Naive thymus-derived CD4-positive, alpha-beta T cell (primary cell): ENCODE measurements around the gene EVPL. TPM values are rescaled to one million over a fixed set of nuclear protein-coding genes. Genes with fewer than 3 reads are reported as not detected.
"Not testable (repeated sequence)": the region's sequence is repeated elsewhere in the genome, so short reads cannot be mapped to it uniquely, and the experiment has no call there.

Experiments
- ATAC-seq: fragments of 150-1000 bp; cut with Tn5 transposase; 2 replicates; pipeline ENCODE4 v1.10.0; 2021; ENCODE audit warnings: mild to moderate bottlenecking, moderate library complexity
- CTCF ChIA-PET: fragments of 350-600 bp; sonication (Branson Sonifier 250); formaldehyde crosslinking; loops from one replicate; lab custom pipeline; 2021; ENCODE audit warnings: antibody characterized with exemption; lab: Charles Lee
- POLR2A ChIA-PET: fragments of 350-600 bp; sonication (Branson Sonifier 250); formaldehyde crosslinking; loops from one replicate; lab custom pipeline; 2021; ENCODE audit warnings: antibody characterized with exemption, inconsistent platforms; lab: Charles Lee
- DNase-seq, 9 donors: peaks; one replicate each; pipeline versions ENCODE4 v3.0.0 to v3.0.0-alpha.2; 2020 to 2022; ENCODE audit warnings: mixed read lengths in 1 of 9
- H3K27ac ChIP-seq: one replicate; pipeline ENCODE4 v1.7.0; 2013; ENCODE audit warnings: mild to moderate bottlenecking, low read depth, low read length, moderate library complexity
- H3K27me3 ChIP-seq, 2 donors: one replicate each; pipeline ENCODE4 v1.7.0; 2013; ENCODE audit warnings: low read length in 2 of 2, mild to moderate bottlenecking in 2 of 2, moderate library complexity in 2 of 2; ENCODE audit not compliant: control insufficient read depth in 2 of 2, insufficient read depth in 2 of 2
- H3K36me3 ChIP-seq, 3 experiments: 1 replicate in 2 of 3; 2 replicates in 1 of 3; pipeline ENCODE4 v1.7.0; 2013; ENCODE audit warnings: low read length in 3 of 3, mild to moderate bottlenecking in 3 of 3, moderate library complexity in 1 of 3; ENCODE audit not compliant: insufficient read depth in 3 of 3, control insufficient read depth in 2 of 3
- H3K4me1 ChIP-seq, 2 donors: one replicate each; pipeline ENCODE4 v1.7.0; 2013; ENCODE audit warnings: low read length in 2 of 2, mild to moderate bottlenecking in 2 of 2, moderate library complexity in 1 of 2; ENCODE audit not compliant: control insufficient read depth in 2 of 2, insufficient read depth in 2 of 2
- H3K4me3 ChIP-seq: 2 replicates; pipeline ENCODE4 v1.7.0; 2013; ENCODE audit warnings: mild to moderate bottlenecking, low read length
- H3K9me3 ChIP-seq, 3 experiments: 1 replicate in 2 of 3; 2 replicates in 1 of 3; pipeline ENCODE4 v1.7.0; 2013; ENCODE audit warnings: low read length in 3 of 3; ENCODE audit not compliant: control insufficient read depth in 2 of 3
- H3K27ac Mint-ChIP-seq, 9 donors: one replicate each; pipeline ENCODE4 v1.8.0; 2020 to 2022; ENCODE audit warnings: mixed read lengths in 9 of 9, mild to moderate bottlenecking in 8 of 9, moderate library complexity in 5 of 9, inconsistent platforms in 2 of 9
- H3K27me3 Mint-ChIP-seq, 5 donors: one replicate each; pipeline ENCODE4 v1.8.0; 2021 to 2022; ENCODE audit warnings: mixed read lengths in 5 of 5, mild to moderate bottlenecking in 1 of 5
- H3K36me3 Mint-ChIP-seq, 5 donors: one replicate each; pipeline ENCODE4 v1.8.0; 2020 to 2022; ENCODE audit warnings: mixed read lengths in 5 of 5, mild to moderate bottlenecking in 3 of 5, inconsistent platforms in 1 of 5
- H3K4me1 Mint-ChIP-seq, 7 donors: one replicate each; pipeline ENCODE4 v1.8.0; 2020 to 2022; ENCODE audit warnings: mixed read lengths in 7 of 7, mild to moderate bottlenecking in 3 of 7, inconsistent platforms in 1 of 7
- H3K4me3 Mint-ChIP-seq, 10 donors: one replicate each; pipeline ENCODE4 v1.8.0; 2020 to 2022; ENCODE audit warnings: mild to moderate bottlenecking in 10 of 10, mixed read lengths in 10 of 10, moderate library complexity in 6 of 10, inconsistent platforms in 2 of 10
- H3K9me3 Mint-ChIP-seq, 11 donors: one replicate each; pipeline ENCODE4 v1.8.0; 2020 to 2022; ENCODE audit warnings: mixed read lengths in 11 of 11, mild to moderate bottlenecking in 4 of 11, inconsistent platforms in 1 of 11, moderate library complexity in 1 of 11
- intact Hi-C, 2 donors: fragments of 100-400 bp; cut with micrococcal nuclease; formaldehyde crosslinking; loops; one replicate each; pipeline ENCODE4 v1.15.1; 2023
- polyA plus RNA-seq, 2 donors: library from polyadenylated mRNA; unstranded; fragments of 300-500 nt; fragmentation: Illumina TruSeq; gene quantifications; one replicate each; pipeline ENCODE4 v1.2.3, GENCODE V29; 2021
- total RNA-seq, 6 experiments: library from RNA in 5 of 6; stranded (reverse) in 5 of 6; gene quantifications; 1 replicate in 5 of 6; 2 replicates in 1 of 6; pipeline ENCODE4 v1.2.3 and lab custom pipeline; 2021 to 2026

The EVPL gene
- total and polyA plus RNA-seq, 7 experiments from 2014 or later, result 0.07 to 2.7 (median 0.36) TPM; not detected in 1

DNA sequence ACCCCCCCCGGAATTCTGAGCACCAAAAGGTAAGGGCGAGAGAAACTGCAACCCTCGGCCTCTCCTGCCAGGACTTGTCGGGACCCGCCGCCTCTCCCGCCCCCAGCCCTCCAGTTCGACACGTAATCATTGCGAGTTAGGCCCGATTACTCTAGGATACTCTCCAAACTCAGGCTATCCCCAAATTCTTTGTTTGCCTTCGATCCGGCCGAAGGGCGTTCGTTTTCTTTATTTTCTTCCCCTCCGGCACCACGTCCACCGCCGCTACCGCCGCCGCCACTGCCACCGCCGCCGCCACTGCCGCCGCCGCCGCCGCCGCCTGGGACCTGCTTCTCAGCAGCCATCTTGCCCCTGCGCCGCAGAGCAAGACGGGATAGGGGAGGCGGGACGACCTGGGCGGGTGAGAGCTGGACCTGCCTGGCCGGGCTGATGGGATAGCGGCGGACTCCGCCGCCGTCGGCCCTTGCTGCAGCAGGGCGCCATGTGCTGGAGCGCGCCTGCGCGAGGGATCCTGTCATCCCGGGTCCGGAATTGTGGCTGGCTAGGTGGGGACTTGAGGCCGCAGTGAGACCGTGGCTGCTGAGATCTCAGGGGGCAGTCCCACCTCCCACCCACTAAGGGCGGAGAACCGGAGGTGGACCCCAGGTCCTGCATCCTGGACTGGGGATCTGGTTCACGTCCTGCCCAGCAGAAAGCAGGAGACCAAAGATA is 45.2 kb upstream of the EVPL start, which contains the start of gene SRP68:
TSS of gene SRP68 (minus strand) at position 370 of the 711 bp plus-strand sequence. CDS start at position 344, 26 bp downstream.
- Histone ChIP-seq H3K4me1 (peaks cover 10 to 37% of the 10 kb centered on the region in 2 donors), H3K4me3 (peak within 1 kb of the TSS; percentile 89), H3K27me3 (peaks cover 13 to 14% of the 10 kb centered on the region in 2 donors), H3K27ac (peak within 1 kb of the TSS; percentile 93), H3K9me3 (no peaks in the 10 kb centered on the region), H3K36me3 (peaks cover 0 to 21% (median 3%) of the 10 kb centered on the region in 3 experiments)
- Mint-ChIP-seq H3K36me3 (peaks cover 0 to 8% (median 5%) of the 10 kb centered on the region in 5 donors), H3K4me1 (peaks cover 21 to 62% (median 52%) of the 10 kb centered on the region in 7 donors), H3K27ac (peak within 1 kb of the TSS; percentile 90 to 98 (median 95)), H3K27me3 (peaks cover 17 to 37% (median 24%) of the 10 kb centered on the region in 5 donors), H3K9me3 (no peaks in the 10 kb centered on the region), H3K4me3 (peak within 1 kb of the TSS; percentile 85 to 98 (median 97))
- peak; percentile 63 to 86 (median 74) for DNase-seq
- ATAC-seq, result peak; percentile 92
- CTCF ChIA-PET, result interaction anchor here (1.5 kb wide), 1 partner anchor 58 kb away, joined by 4 read pairs; no protein-coding TSS in a partner anchor
- POLR2A ChIA-PET, result interaction anchor here (0.6 to 2.7 kb wide), 4 partner anchors 43 to 444 kb away, joined by 3 to 11 read pairs (median 4); no protein-coding TSS in a partner anchor
- intact Hi-C loops, result loop anchor here (1.0 to 10.0 kb wide), 6 partner anchors 20 to 1882 kb away; partner anchors contain the start of genes EXOC7 (in 1 of the 2) and TNRC6C (in 1 of the 2)

GRCh38 chr17:76071531-76072147 is 44.5 kb upstream of the EVPL start:
- Histone ChIP-seq H3K27ac (peak overlapping the region; percentile 93), H3K27me3 (peaks cover 13 to 14% of the 10 kb centered on the region in 2 donors), H3K36me3 (peaks cover 3 to 27% (median 10%) of the 10 kb centered on the region in 3 experiments), H3K4me1 (peaks cover 10 to 30% of the 10 kb centered on the region in 2 donors), H3K9me3 (no peaks in the 10 kb centered on the region), H3K4me3 (peak overlapping the region; percentile 89)
- peak overlapping the region; percentile 85 to 98 (median 97) for H3K4me3 Mint-ChIP-seq
- intact Hi-C loops, result loop anchor here (1.0 to 10.0 kb wide), 6 partner anchors 19 to 1883 kb away; partner anchors contain the start of genes EXOC7 (in 1 of the 2) and TNRC6C (in 1 of the 2)
- H3K27me3 Mint-ChIP-seq, result peaks cover 12 to 30% (median 17%) of the 10 kb centered on the region in 5 donors
- DNase-seq (peak in 3 of 9 donors; percentile 27 to 46 (median 34)), ATAC-seq (no peak)
- ChIA-PET CTCF (interaction anchor here (1.5 kb wide), 1 partner anchor 58 kb away, joined by 4 read pairs; no protein-coding TSS in a partner anchor), POLR2A (interaction anchor here (0.7 to 2.7 kb wide), 6 partner anchors 9 to 444 kb away, joined by 3 to 11 read pairs (median 4); no protein-coding TSS in a partner anchor)
- peaks cover 4 to 12% (median 5%) of the 10 kb centered on the region in 5 donors for H3K36me3 Mint-ChIP-seq
- no peaks in the 10 kb centered on the region for H3K9me3 Mint-ChIP-seq
- peaks cover 14 to 55% (median 45%) of the 10 kb centered on the region in 7 donors for H3K4me1 Mint-ChIP-seq
- peak overlapping the region; percentile 90 to 98 (median 95) for H3K27ac Mint-ChIP-seq

- peak overlapping the region; percentile 11 to 82 (median 61) for H3K27ac Mint-ChIP-seq
- POLR2A ChIA-PET, result interaction anchor here (0.7 to 2.2 kb wide), 5 partner anchors 9 to 201 kb away, joined by 3 to 5 read pairs (median 3); partner anchors contain the start of gene ZACN
These were observed 38.7 kb upstream of the EVPL start for GRCh38 chr17:76065775-76066174.

GRCh38 chr17:76063875-76064546 is 36.9 kb upstream of the EVPL start:
- DNase-seq, result peak in 7 of 9 donors; percentile 28 to 76 (median 44)
- H3K4me1 ChIP-seq, result no peaks in the 10 kb centered on the region
- H3K27me3 ChIP-seq, result no peaks in the 10 kb centered on the region
- Mint-ChIP-seq H3K27ac (peak overlapping the region; percentile 82 to 97 (median 91)), H3K9me3 (no peaks in the 10 kb centered on the region), H3K27me3 (no peaks in the 10 kb centered on the region), H3K36me3 (peaks cover 15 to 39% (median 37%) of the 10 kb centered on the region in 5 donors), H3K4me1 (peaks cover 10 to 30% (median 17%) of the 10 kb centered on the region in 7 donors), H3K4me3 (peak overlapping the region; percentile 12 to 77 (median 68))
- peaks cover 17 to 86% (median 26%) of the 10 kb centered on the region in 3 experiments for H3K36me3 ChIP-seq
- CTCF ChIA-PET, result interaction anchor here (0.5 to 3.0 kb wide), 6 partner anchors 13 to 294 kb away, joined by 3 to 19 read pairs (median 4); no protein-coding TSS in a partner anchor
- peak; percentile 95 for ATAC-seq
- intact Hi-C loops, result no loop called here
- no peak overlapping the region for H3K4me3 ChIP-seq
- POLR2A ChIA-PET, result interaction anchor here (0.5 to 2.3 kb wide), 10 partner anchors 7 to 355 kb away, joined by 3 to 9 read pairs (median 3); partner anchors contain the start of genes EXOC7 and MRPL38
- H3K9me3 ChIP-seq, result no peaks in the 10 kb centered on the region
- peak overlapping the region; percentile 52 for H3K27ac ChIP-seq

More at GRCh38 chr17:76065775-76066174, 38.7 kb upstream of the EVPL start:
- Histone ChIP-seq H3K4me3 (no peak overlapping the region), H3K27ac (no peak overlapping the region), H3K27me3 (no peaks in the 10 kb centered on the region), H3K36me3 (peaks cover 10 to 71% (median 19%) of the 10 kb centered on the region in 3 experiments), H3K9me3 (no peaks in the 10 kb centered on the region), H3K4me1 (peaks cover 1 to 7% of the 10 kb centered on the region in 2 donors)
- intact Hi-C loops, result no loop called here
- no peak for ATAC-seq
- Mint-ChIP-seq H3K4me1 (peaks cover 15 to 35% (median 27%) of the 10 kb centered on the region in 7 donors), H3K9me3 (no peaks in the 10 kb centered on the region), H3K36me3 (peaks cover 15 to 31% (median 30%) of the 10 kb centered on the region in 5 donors), H3K27me3 (no peaks in the 10 kb centered on the region), H3K4me3 (no peak overlapping the region)
- CTCF ChIA-PET, result interaction anchor here (0.8 to 3.0 kb wide), 2 partner anchors 51 to 55 kb away, joined by 4 to 19 read pairs; no protein-coding TSS in a partner anchor
- DNase-seq, result no peak

GRCh38 chr17:76058264-76058663 is 31.2 kb upstream of the EVPL start:
- CTCF ChIA-PET, result interaction anchor here (0.7 to 2.4 kb wide), 3 partner anchors 42 to 339 kb away, joined by 4 to 9 read pairs (median 5); no protein-coding TSS in a partner anchor
- H3K27me3 ChIP-seq, H3K27me3 Mint-ChIP-seq, DNase-seq, H3K9me3 Mint-ChIP-seq, H3K27ac ChIP-seq, H3K4me1 ChIP-seq, H3K4me3 Mint-ChIP-seq, H3K9me3 ChIP-seq, intact Hi-C loops, H3K4me3 ChIP-seq, ATAC-seq: not testable (repeated sequence)
- peaks cover 35 to 89% (median 43%) of the 10 kb centered on the region in 3 experiments for H3K36me3 ChIP-seq
- peaks cover 0 to 15% (median 6%) of the 10 kb centered on the region in 7 donors for H3K4me1 Mint-ChIP-seq
- H3K27ac Mint-ChIP-seq, result peak overlapping the region in 3 of 9 donors; percentile 28 to 43 (median 36)
- H3K36me3 Mint-ChIP-seq, result peaks cover 22 to 46% (median 42%) of the 10 kb centered on the region in 5 donors
- POLR2A ChIA-PET, result interaction anchor here (1.4 kb wide), 1 partner anchor 17 kb away, joined by 3 read pairs; the partner anchor contains the start of gene GALR2
